Left ventricle myocardium inferior (tissue), 1 donor: ENCODE data around the gene SRP68. TPM values are rescaled to one million over a fixed set of nuclear protein-coding genes. Genes with fewer than 3 reads are reported as not detected.

ENCODE experiments used
- DNase-seq: peaks from one replicate; pipeline ENCODE4 v3.0.0-alpha.2; 2020
- H3K27ac ChIP-seq: fragments of 200-600 bp; replicated peaks from 2 replicates; pipeline ENCODE4 v1.8.0; 2021
- H3K27me3 ChIP-seq: fragments of 200-600 bp; 2 replicates; pipeline ENCODE4 v1.8.0; 2021; ENCODE audit warnings: low read depth
- H3K36me3 ChIP-seq: fragments of 200-600 bp; 2 replicates; pipeline ENCODE4 v1.8.0; 2021
- H3K4me1 ChIP-seq: fragments of 200-600 bp; 2 replicates; pipeline ENCODE4 v1.8.0; 2021
- H3K4me3 ChIP-seq: fragments of 200-600 bp; 2 replicates; pipeline ENCODE4 v1.8.0; 2021; ENCODE audit warnings: mild to moderate bottlenecking, moderate library complexity
- H3K9me3 ChIP-seq: fragments of 200-600 bp; replicated peaks from 2 replicates; pipeline ENCODE4 v1.8.0; 2021
- intact Hi-C: fragments of 100-400 bp; cut with micrococcal nuclease; formaldehyde crosslinking; loops from one replicate; pipeline ENCODE4 v1.11.0; 2022
- long read RNA-seq: library from polyadenylated mRNA; unstranded; transcript quantifications from one replicate; pipeline ENCODE4 v2.0.0, GENCODE V29; 2021
- total RNA-seq: library from RNA; stranded (reverse); fragmentation: NEBNext Ultra II Directional; extraction: Animal tissue kit (Norgen Biotek cat#: 25700); gene quantifications from one replicate; pipeline ENCODE4 v1.2.1, GENCODE V29; 2021
- TF ChIP-seq, protein P1 (sequence below): fragments of 200-600 bp; IDR thresholded peaks from 2 replicates; pipeline ENCODE4 v1.8.0; 2021; ENCODE audit warnings: antibody characterized with exemption, mild to moderate bottlenecking, borderline replicate concordance
- donor health status: DM: no; HTN: yes; CAD: no; lungs with severe emphysema.

Gene SRP68
- 57.4 TPM for total RNA-seq
- long read RNA-seq, transcript SRP68-201 (16 exons, 2,649 nt): major isoform, 118 of 134 reads
- long read RNA-seq, partial matches to known transcripts: 9 of 134 reads
- long read RNA-seq, other reads (novel, unspliced or antisense): 6 of 134 reads

DNA sequence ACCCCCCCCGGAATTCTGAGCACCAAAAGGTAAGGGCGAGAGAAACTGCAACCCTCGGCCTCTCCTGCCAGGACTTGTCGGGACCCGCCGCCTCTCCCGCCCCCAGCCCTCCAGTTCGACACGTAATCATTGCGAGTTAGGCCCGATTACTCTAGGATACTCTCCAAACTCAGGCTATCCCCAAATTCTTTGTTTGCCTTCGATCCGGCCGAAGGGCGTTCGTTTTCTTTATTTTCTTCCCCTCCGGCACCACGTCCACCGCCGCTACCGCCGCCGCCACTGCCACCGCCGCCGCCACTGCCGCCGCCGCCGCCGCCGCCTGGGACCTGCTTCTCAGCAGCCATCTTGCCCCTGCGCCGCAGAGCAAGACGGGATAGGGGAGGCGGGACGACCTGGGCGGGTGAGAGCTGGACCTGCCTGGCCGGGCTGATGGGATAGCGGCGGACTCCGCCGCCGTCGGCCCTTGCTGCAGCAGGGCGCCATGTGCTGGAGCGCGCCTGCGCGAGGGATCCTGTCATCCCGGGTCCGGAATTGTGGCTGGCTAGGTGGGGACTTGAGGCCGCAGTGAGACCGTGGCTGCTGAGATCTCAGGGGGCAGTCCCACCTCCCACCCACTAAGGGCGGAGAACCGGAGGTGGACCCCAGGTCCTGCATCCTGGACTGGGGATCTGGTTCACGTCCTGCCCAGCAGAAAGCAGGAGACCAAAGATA lies at the start of gene SRP68:
SRP68 (minus strand) TSS at position 370 of the 711 bp plus-strand sequence; CDS start at position 344, 26 bp downstream.
- Histone ChIP-seq H3K4me1 (peaks cover 76% of the 10 kb centered on the region), H3K4me3 (peak within 1 kb of the TSS; percentile 92), H3K27ac (peak within 1 kb of the TSS; percentile 83), H3K36me3 (peaks cover 26% of the 10 kb centered on the region), H3K9me3 (no peaks in the 10 kb centered on the region), H3K27me3 (peaks cover 40% of the 10 kb centered on the region)
- intact Hi-C loops: no loop called here
- peak; percentile 91 for DNase-seq
- TF ChIP-seq, protein P1, sequence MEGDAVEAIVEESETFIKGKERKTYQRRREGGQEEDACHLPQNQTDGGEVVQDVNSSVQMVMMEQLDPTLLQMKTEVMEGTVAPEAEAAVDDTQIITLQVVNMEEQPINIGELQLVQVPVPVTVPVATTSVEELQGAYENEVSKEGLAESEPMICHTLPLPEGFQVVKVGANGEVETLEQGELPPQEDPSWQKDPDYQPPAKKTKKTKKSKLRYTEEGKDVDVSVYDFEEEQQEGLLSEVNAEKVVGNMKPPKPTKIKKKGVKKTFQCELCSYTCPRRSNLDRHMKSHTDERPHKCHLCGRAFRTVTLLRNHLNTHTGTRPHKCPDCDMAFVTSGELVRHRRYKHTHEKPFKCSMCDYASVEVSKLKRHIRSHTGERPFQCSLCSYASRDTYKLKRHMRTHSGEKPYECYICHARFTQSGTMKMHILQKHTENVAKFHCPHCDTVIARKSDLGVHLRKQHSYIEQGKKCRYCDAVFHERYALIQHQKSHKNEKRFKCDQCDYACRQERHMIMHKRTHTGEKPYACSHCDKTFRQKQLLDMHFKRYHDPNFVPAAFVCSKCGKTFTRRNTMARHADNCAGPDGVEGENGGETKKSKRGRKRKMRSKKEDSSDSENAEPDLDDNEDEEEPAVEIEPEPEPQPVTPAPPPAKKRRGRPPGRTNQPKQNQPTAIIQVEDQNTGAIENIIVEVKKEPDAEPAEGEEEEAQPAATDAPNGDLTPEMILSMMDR: no peak

- TF ChIP-seq, protein P1: no peak
- no peak for DNase-seq
Observed at GRCh38 chr17:76121932-76122430, 49.7 kb upstream of the SRP68 start.

GRCh38 chr17:76120658-76121008 lies 48.3 kb upstream of the SRP68 start:
- DNase-seq: no peak
- H3K9me3 ChIP-seq: no peaks in the 10 kb centered on the region
- peaks cover 7% of the 10 kb centered on the region for H3K4me1 ChIP-seq
- H3K27ac ChIP-seq: no peak overlapping the region
- TF ChIP-seq, protein P1: no peak
- H3K36me3 ChIP-seq: no peaks in the 10 kb centered on the region
- intact Hi-C loops: loop anchor here (5.0 to 10.0 kb wide), 2 partner anchors 54 to 157 kb away; no protein-coding TSS in a partner anchor
- H3K27me3 ChIP-seq: no peaks in the 10 kb centered on the region
- no peak overlapping the region for H3K4me3 ChIP-seq

More at GRCh38 chr17:76121932-76122430, 49.7 kb upstream of the SRP68 start:
- no peaks in the 10 kb centered on the region for H3K36me3 ChIP-seq
- no peaks in the 10 kb centered on the region for H3K27me3 ChIP-seq
- peak overlapping the region; percentile 62 for H3K4me3 ChIP-seq
- H3K9me3 ChIP-seq: no peaks in the 10 kb centered on the region
- intact Hi-C loops: loop anchor here (5.0 to 10.0 kb wide), 2 partner anchors 53 to 155 kb away; no protein-coding TSS in a partner anchor
- H3K4me1 ChIP-seq: peaks cover 7% of the 10 kb centered on the region
- H3K27ac ChIP-seq: peak overlapping the region; percentile 19

- Histone ChIP-seq H3K4me1 (peaks cover 7% of the 10 kb centered on the region), H3K27me3 (no peaks in the 10 kb centered on the region), H3K9me3 (no peaks in the 10 kb centered on the region), H3K36me3 (no peaks in the 10 kb centered on the region), H3K4me3 (no peak overlapping the region), H3K27ac (no peak overlapping the region)
- TF ChIP-seq, protein P1: no peak
- no peak for DNase-seq
- intact Hi-C loops: loop anchor here (5.0 to 10.0 kb wide), 2 partner anchors 55 to 158 kb away; no protein-coding TSS in a partner anchor
Observed at GRCh38 chr17:76119409-76120371, 47.4 kb upstream of the SRP68 start.

GRCh38 chr17:76115138-76115754 lies 42.9 kb upstream of the SRP68 start:
- no peak for DNase-seq

More at GRCh38 chr17:76115138-76115754, 42.9 kb upstream of the SRP68 start:
- H3K9me3 ChIP-seq: no peaks in the 10 kb centered on the region
- TF ChIP-seq, protein P1: no peak
- intact Hi-C loops: no loop called here
- no peak overlapping the region for H3K27ac ChIP-seq
- H3K36me3 ChIP-seq: no peaks in the 10 kb centered on the region
- H3K27me3 ChIP-seq: no peaks in the 10 kb centered on the region
- H3K4me1 ChIP-seq: no peaks in the 10 kb centered on the region
- no peak overlapping the region for H3K4me3 ChIP-seq
